Adrenal gland (tissue), 5 donors: ENCODE results near the gene ANK2.

Source experiments
- POLR2A ChIP-seq, 2 donors: fragments of 450-650 bp; IDR thresholded peaks; one replicate each; pipeline ENCODE4 v1.6.1; 2017; ENCODE audit warnings: antibody characterized with exemption in 2 of 2, mild to moderate bottlenecking in 2 of 2, moderate library complexity in 1 of 2
- TF ChIP-seq, protein P1 (sequence below), 6 experiments: fragments of 450-650 bp in 4 of 6; fragments of 200-600 bp in 2 of 6; sonication (generic) in 1 of 6; IDR thresholded peaks; 1 replicate in 5 of 6; 2 replicates in 1 of 6; pipeline versions ENCODE4 v1.5.1 to v1.8.0; 2016 to 2021; ENCODE audit warnings: antibody characterized with exemption in 6 of 6, mild to moderate bottlenecking in 2 of 6, moderate library complexity in 1 of 6
- donor health status: DM: no; HTN: no; CAD: no.

GRCh38 chr4:113106108-113106507, 56.7 kb downstream of the ANK2 start:
- TF ChIP-seq POLR2A (IDR thresholded peaks at IDR 0.05) = no peak
- TF ChIP-seq, protein P1, sequence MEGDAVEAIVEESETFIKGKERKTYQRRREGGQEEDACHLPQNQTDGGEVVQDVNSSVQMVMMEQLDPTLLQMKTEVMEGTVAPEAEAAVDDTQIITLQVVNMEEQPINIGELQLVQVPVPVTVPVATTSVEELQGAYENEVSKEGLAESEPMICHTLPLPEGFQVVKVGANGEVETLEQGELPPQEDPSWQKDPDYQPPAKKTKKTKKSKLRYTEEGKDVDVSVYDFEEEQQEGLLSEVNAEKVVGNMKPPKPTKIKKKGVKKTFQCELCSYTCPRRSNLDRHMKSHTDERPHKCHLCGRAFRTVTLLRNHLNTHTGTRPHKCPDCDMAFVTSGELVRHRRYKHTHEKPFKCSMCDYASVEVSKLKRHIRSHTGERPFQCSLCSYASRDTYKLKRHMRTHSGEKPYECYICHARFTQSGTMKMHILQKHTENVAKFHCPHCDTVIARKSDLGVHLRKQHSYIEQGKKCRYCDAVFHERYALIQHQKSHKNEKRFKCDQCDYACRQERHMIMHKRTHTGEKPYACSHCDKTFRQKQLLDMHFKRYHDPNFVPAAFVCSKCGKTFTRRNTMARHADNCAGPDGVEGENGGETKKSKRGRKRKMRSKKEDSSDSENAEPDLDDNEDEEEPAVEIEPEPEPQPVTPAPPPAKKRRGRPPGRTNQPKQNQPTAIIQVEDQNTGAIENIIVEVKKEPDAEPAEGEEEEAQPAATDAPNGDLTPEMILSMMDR (IDR thresholded peaks at IDR 0.05) = peak; percentile 26 to 63 (median 52)
